ENCODE results near the gene CEP350.
"Not testable (repeated sequence)": the region's sequence is repeated elsewhere in the genome, so short reads cannot be mapped to it uniquely, and the experiment has no call there.

CEP350 gene

DNA sequence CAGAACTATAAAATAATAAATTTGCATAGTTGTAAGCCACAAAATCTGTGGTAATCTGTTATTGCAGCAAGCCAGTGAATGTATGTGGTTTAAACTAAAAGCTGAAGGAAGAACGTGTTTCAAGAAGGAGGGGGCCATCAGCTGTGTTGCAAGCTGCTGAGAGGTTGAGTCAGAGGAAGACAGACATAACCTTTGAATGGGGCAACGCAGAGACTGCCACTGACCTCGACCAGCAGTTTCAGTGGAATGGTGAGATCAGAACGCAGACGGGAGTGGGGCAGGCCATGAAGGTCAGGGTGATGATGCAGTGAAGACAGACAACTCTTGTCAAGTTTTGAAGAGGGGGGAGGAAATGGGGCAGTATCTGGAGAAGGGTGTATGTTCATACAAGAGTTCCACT, 176.9 kb downstream of the CEP350 start:
- no peak for DNase-seq

DNA sequence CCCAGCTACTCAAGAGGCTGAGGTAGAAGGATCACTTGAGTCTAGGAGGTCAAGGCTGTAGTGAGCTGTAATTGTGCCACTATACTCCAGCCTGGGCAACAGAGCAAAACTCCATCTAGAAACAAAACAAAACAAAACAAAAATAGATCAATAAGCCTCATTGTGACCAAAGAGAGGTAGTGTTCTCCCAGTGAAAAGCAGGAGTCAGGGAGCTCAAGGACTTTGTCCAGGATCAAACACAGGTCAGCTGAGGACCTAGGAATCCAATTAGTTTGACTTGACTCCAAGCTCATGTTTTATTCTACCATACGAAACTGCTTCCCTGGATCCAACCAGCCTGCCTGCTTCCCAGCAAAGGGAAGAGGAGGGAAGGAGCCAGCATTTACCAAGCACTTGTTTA, 178.6 kb downstream of the CEP350 start:
- no peak for DNase-seq

DNA sequence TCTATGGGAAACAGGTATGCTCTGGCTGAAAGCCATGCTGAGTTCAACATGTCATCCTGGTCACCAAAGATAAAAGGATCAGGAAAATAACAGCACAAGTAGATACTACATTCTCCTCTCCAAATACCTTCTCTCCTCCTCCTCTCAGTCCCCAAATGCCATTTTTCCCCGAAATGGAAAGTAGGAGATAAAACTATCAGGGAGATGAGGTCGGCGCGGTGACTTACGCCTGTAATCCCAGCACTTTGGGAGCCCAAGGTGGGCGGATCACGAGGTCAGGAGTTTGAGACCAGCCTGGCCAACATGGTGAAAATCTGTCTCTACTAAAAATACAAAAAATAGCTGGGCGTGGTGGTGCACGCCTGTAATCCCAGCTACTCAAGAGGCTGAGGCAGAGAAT, 179.1 kb downstream of the CEP350 start:
- not testable (repeated sequence) for DNase-seq

DNA sequence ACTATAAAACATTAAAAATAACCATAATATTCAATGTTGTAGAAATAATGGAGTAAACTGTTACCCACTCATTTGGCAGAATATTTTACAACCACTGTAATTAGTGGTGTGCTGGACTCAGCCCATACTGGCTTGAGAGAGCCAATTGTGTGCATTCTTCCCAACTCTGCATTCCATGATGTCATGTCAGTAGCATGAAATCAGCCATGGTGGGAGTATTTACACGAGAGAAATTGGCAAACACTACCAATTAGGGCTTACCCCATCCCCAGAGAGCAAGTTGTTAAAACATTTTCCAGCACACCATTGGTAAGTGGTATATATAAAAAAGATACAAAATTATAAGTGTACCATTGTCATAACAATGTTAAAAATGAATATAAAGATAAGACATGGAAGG, 180.9 kb downstream of the CEP350 start:
- no peak for DNase-seq

DNA sequence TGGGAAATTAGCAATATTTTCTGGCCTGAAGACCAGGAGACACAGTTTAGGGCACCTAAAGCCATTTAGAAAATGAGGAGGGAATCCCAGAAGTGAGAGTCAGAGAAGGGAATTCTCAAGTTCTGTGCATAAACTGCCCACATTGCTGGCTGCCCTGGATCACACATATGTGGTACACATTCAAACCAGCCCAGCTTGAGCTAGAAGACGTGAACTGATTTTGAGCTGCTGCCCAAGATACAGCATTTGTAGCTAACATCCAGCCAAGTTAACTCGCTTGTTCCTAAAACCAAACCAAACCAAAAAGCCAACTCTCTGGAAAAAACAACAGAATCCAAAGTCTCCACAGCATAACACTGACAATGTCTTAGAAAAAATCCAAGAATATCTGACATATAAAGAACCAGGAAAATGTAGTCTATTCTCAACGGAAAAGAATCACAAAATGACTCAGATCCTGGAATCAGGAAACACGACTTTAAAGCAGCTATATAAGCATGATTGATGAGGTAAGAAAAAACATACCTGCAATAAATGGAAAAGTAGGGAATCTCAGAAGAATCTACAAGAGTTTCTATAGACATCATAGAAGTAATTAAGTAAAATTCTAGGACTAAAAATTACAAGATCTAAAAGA, 181.8 kb downstream of the CEP350 start:
- no peak for DNase-seq

DNA sequence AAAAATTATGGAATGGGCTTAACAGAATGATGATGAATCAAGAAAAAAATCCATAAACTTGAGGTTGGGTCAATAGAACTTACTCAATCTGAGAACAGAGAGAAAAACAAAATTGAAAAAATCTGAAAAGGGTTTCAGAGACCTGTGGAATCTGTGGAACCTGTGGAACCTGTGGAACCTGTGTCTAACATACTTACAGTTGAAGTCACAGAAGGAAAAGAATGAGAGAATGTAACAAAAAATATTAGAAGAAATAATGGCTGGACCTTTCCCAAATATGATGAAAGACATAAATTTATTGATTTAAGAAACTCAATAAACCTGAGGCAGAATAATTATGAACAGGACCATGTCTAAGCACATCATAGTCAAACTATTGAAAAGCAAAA, 182.4 kb downstream of the CEP350 start:
- no peak for DNase-seq

DNA sequence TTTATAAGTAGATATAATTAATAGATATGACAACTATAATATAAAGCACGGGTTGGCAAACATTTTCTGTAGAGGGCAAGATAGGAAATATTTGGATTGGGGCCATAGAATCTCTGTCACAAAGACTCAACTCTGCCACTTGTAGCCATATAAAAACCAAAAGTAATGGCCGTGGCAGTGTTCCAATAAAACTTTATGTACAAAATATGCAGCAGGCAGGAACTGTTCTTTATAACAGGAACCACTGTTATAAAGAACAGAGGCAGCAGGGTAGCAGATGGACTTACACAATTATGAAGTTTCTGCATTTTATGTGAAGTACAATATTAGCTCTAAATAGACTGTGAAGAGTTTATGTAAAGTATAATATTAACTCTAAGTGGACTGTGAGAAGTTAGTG, 183.2 kb downstream of the CEP350 start:
- DNase-seq = no peak

DNA sequence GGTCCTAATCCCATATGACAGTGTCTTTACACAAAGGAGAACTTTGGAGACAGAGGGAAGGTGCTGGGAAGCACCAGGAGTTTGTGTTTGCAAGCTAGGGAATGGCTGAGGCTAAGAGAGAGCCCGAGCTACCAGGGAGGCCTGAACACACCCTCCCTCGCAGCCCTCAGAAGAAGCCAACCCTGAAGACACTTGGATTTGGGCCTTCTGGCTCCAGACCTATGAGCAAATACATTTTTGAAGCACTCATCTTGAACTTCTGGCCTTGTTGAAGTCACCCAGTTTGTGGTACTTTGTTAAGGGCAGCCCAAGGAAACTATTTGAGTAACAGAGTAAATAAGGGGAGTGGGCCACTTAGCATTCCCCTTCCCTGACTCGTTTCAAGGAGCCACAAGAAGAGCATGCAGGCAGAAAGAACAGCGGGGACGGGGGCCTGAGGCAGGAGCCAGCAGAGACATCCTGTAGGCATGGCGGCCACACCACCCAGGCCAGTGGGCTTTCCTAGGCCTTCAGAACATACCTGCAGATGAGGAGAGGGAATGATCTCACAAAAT, 186.8 kb downstream of the CEP350 start:
- no peak for DNase-seq

DNA sequence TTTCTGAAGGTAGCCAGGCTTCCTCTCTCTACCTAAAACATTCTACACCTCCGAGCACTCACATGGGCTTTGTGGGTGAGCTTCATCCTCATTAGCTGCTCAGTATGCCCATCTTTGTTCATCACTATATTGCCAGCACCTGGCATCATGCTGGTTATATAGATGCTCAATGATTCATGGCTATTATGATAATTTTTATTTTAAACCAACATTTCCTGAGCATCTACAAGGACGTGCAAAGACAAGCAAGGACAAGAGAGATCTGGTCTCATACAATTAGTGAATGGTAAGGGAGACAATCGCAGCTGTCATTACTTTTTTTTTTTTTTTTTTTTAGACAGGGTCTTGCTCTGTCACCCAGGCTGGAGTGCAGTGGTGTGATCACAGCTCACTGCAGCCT, 188.7 kb downstream of the CEP350 start:
- DNase-seq = no peak

DNA sequence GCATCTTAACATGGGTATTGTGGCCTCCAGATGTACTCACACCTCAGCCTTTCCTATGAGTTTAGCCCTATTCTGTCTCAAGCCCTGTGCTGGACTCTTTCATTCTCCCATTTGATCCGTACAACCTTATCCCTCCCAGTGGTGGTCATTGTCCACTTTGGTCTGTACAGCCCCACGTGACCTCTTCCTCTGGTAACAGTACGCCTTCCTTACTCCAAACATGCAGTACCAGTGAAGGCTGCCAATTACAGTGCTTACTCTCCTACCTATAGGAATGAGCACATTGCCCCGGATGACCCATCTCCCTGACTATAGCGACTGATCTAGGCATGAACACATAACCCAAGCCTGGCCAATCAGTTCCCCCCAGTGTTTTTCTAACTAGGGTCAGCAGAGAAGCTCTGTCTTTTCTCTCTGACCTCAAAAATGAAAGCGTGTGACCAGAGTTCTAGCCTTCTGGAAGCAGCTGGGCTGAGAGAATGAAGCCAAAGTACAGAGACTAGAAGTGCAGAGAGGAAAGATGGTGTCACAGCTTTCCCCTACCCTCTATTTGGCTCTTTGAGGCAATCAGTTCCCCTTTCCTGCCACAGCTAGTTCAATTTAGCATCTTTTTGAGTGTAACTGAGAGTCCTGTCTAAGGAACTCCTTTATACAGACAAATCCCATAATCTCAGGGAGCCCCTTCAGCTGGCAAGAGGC, 190.2 kb downstream of the CEP350 start:
- DNase-seq = no peak

DNA sequence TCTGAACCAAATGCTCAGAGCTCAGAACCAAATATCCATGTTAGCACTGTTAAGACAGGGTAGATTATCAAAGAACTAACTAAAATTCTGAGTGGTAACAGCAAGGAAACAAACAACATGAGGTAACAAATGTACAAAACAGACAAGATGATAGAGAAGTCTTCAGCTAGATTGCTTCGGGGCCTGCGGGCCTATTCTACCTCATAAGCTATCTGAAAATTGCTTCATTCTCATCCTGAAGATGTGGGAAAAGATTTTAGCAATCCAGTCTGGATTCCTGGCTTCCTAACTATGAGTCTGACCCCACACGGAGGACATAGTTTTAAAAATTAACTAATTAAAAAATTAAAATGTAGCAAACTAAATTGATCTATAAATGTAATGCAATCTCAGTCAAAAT, 190.8 kb downstream of the CEP350 start:
- no peak for DNase-seq

DNA sequence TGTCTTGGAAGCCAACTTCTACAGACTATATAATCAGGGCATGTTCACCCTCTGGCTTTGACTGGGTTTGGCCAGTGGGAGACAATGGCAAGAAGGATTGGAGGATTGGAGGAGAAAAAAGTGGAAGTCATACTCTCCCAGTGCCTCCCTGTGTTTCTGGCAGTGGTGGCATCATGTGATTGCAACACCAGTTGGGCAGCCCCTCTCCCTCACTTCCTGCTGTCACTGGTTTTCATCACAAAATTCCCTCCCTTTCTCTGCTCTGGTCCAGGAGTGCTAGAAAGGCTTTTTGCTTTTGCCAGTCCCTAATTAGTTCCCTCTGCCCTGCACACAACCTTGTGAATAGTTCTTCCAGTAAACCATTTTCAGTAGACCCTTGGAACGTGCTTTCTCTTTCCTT, 196.4 kb downstream of the CEP350 start:
- no peak for DNase-seq

DNA sequence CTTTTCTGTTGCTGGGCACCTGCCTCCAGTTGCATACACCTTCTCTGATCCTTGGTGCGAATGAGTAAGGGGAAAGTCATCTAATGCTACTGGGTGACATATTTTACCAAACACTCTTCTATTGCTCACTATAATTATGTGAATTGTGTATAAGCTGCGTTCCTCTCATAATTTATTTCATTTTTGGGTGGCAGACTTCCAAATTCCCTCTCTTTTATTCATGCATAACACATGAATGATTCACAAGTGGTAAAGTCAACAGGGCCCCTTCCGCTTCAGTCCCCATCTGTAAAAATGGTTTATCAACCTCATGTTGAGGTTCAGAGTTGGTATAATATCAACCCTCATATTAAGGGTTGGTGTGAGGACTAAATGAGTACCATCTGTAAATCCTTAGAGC, 196.9 kb downstream of the CEP350 start:
- peak; percentile 21 for DNase-seq

DNA sequence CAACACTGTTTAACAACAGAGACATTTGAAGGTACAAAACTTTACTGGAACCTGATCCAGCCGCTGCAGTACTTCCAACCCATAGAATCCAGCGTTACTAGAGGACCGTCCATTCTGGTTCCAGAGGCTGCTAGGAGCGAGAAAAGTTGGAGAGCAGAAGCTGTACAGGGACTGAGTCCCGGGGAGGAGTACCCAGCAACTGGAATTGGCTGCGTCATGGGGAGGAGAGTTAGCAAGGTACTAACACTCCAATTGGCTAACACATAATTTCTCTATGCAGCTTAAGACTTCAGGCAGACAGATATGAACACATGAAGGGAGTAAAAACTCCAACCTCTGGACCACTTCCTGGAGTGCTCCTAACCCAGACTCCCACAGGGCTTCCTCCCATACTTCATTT, 198.0 kb downstream of the CEP350 start:
- no peak for DNase-seq

DNA sequence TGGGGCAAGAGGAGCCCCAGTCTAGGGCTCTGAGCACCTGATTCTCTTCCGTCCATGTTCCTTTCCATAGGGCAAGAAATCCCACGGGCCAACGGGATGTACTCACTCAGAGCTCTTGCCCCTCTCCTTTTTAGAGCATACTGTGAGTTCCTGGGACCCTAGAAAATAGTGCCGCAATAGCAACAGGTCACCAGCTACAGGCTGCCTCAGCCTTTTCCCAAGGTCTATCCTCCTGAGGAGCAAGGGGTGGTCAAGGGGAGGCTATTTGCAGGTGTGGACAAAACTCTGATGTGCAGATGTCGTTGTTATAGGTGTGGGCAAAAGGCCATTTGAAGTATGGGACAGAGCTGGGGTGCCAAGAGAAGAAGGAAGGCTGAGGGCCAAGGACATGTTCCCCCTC, 198.4 kb downstream of the CEP350 start:
- no peak for DNase-seq

DNA sequence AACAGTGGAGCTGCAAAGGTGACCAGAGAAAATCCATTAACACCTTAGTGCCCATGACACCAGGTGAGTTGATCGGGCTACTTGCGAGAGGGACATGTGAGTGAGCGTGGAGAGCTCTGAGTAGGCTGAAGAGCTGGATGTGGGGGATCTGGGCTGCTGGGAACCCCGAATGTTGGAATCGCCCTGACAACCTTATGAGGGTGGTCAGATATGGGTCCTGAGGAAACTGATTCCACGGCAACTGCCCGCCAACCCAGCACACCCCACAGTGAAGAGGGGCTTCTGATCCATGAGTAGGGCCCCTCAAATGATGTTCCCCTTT, 199.4 kb downstream of the CEP350 start:
- no peak for DNase-seq

DNA sequence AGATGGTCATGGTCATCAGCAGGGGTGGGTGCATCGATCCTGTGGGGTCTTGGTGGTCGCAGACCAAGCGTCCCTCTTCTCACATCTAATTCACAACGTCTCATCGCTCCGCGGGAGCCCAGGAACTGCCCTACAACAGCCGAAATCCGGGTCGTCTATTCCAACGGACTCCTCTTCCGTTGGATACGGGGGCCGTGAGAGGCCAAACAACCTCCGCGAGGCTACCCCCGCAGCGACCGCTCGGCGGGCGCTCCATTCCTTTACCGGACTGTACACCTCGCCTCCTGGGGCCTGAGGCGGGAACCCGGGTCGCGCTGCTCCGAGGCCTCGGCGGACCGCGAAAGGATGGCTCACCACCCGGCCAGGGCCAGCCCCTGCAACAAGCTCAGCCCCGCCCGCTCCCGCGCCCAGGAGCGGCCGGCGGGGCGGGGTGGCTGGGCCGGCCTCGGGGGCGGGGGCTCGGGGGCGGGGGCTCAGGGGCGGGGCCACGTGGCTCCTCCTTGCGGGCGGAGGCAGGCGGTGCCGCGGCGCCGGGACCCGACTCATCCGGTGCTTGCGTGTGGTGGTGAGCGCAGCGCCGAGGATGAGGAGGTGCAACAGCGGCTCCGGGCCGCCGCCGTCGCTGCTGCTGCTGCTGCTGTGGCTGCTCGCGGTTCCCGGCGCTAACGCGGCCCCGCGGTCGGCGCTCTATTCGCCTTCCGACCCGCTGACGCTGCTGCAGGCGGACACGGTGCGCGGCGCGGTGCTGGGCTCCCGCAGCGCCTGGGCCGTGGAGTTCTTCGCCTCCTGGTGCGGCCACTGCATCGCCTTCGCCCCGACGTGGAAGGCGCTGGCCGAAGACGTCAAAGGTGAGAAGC, 199.9 kb downstream of the CEP350 start, which contains the start of gene QSOX1:
Gene QSOX1 (plus strand): TSS at position 545 of the 857 bp plus-strand sequence. CDS start 39 bp downstream, at position 584.
- peak; percentile 76 for DNase-seq

DNA sequence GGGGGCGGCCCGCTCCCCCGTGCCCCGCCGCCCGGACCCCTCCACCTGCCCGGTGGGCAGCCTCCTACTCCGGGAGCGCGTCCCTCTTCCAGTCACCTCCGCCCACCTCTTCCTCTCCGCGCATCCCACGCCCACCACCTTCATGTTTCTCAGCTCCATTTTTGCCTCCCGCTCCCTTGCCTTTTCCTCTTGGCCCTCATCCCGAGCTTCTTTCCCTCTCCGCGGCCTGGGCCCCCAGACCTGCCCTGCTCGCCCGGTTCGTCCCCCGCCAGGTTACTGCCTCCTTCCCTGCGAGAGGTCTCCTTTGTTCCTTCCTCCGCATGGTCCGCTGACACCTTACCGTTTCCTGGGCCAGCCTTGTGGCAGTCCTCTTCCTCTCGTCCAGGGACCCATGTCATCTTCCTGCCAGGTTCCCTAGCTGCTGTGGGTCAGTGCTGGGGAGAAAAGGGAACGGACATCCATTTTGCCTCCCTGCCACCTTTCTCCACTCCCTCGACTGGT, 200.6 kb downstream of the CEP350 start:
- no peak for DNase-seq

DNA sequence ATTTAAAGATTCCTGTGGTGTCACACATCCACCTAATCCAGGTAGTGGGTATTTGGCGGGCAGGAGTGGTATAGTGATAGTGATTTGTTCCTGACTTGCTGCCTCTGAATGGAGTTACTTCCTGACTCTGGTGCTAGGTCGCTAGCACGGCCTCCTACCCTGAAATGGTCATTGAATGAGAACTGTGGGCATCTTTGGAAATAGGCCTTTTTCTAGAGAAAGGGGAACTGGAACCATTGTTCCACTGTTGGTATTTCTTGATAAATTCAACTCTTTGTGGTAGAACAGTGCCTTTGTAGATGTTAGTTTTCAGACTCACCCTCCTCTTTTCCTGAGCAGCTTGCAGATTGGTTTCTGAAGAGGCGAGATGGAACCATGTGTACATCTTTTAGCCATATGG, 201.6 kb downstream of the CEP350 start:
- no peak for DNase-seq

DNA sequence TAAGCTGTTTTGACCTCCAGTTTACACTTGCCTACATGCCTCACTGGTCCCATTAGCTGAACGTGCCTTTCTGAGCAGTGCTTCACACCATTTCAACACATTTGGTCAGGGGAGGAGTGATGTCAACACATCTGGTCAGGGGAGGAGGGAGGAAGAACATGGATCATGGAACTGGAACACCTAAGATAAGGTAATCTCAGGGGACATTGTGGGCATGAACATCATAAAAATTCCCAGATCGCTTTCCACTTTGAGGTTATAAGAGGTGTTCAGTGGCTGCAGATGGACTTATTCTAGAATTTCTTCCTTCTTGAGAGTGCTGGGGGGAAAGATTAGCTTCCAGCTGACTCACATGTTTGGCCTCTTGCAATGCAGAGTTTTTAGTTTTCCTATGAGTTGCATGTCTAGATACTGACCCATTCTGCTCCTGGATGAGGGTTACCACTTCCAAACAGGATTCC, 202.1 kb downstream of the CEP350 start:
- DNase-seq = no peak

DNA sequence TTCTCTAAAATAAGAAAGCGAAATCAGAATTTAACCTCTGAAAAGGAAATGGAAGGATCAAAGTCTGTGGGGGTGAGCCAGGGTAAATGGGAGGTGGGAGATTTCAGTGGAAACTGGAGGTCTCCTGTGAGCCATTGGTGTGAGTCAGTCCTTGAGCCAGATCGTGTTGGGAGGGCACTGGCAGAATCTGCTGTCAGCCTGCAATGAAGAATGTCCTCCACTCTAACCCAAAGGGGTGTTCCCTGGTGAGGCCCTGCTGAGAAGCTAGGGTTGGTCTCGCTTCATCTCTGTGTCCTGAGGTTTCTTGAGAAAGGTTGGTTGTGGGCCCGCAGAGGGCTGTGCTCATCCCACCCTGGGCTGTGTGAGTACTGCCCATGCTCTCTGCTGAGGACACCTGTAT, 202.5 kb downstream of the CEP350 start:
- DNase-seq = no peak

DNA sequence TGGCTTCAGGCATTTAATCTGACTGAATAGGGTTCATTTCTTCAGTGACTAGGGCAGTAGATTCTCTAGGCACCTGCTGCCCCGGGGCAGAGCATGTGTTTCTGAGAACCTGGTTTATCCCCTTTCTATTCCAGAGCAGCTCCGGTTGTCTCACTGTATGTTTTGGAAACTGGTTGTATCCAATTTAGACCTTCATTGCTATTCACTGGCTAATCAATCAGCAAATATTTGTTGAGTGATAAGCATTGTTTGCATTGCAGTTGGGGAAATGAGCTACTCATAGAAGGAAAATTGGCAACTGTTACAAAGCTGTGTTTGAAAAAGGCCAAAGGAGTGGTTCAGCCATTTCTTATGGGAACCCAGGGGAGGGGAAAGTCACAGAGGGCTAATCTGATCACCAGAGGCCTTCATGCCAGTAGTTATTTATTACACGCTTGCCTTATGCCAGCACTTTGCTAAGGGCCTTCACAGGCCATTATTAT, 203.0 kb downstream of the CEP350 start:
- DNase-seq = peak; percentile 85

Data from NCI-H1092 (cell line).